GM18499 (cell line): ENCODE measurements around the gene OOSP3.
"Not testable (repeated sequence)": the region's sequence is repeated elsewhere in the genome, so short reads cannot be mapped to it uniquely, and the experiment has no call there.

Source experiments
- ATAC-seq: cut with Tn5 transposase; IDR thresholded peaks from one replicate; pipeline ENCODE4 v1.9.1; 2021; ENCODE audit warnings: moderate number of reproducible peaks; ENCODE audit not compliant: insufficient read depth, unreplicated experiment

The OOSP3 gene

GRCh38 chr11:59878575-59878974 is at the start of gene OOSP3:
OOSP3 (plus strand) TSS chr11:59878782; CDS start chr11:59878809, 27 bp downstream.
- no peak for ATAC-seq

GRCh38 chr11:59829358-59829757 is 49.2 kb upstream of the OOSP3 start:
- no peak for ATAC-seq

DNA sequence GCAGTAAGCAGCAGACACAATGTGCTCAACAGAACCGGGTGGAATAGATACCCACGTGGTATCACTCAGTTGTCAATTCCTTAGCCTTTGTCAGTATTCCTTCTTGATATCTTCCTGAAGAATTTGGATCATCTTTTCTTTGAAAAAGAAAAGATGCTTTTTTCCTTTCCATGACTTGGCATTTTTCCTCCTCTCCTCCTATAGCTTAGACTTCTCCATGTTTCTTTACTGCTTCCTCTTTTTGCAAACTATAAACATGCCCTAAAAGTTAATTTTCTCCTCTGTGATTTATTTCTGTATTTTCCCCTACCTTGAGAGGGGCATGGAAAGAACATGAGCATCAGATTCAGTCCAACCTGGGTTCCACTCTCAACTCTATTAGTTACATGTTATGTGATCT is 45.0 kb upstream of the OOSP3 start:
- no peak for ATAC-seq

- no peak for ATAC-seq
Observed at GRCh38 chr11:59839615-59840014, 39.0 kb upstream of the OOSP3 start.

GRCh38 chr11:59841514-59841913 is 37.1 kb upstream of the OOSP3 start:
- ATAC-seq: no peak

GRCh38 chr11:59842316-59842715 is 36.3 kb upstream of the OOSP3 start:
- ATAC-seq: no peak

DNA sequence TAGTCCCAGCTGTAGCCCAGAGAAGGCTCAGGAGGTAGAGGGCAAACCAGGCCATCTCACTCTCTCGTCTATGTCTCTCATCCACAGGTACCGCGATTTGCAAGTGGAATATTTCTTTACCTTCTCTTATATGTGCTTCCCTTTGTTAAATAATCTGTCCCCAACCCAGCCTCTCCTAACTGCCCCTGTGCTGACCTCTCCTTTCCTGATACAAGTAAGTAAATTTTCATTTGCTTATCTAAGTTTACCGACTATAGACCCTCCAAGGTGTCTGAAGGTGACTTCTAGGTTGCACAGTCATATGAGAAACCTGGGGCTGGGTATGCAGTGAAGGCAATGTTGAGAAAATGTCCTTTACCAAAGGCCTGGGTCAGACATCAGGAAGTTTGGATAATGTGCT is 33.2 kb upstream of the OOSP3 start, which contains the start of gene CBLIF:
Gene CBLIF (minus strand): TSS at position 101 of the 400 bp plus-strand sequence. CDS start 46 bp downstream, at position 55.
- ATAC-seq: no peak

DNA sequence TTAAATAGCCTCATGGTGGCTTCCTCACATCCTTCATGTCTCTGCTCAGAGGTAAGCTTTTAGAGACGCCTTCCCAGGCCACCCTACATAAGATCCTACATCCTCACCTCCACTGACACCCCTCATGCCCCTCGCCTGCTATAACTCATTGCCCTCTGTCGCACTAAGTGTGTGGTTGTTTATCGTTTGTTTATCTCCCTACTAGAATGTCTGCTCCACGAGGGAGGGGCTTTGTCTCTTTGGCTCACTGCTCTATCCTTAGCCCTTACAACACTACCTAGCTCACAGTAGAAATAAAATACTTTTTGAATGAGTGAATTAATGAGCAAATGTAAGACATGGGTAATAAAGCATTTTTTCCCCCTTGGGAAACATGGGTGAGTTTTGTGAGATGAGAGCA is 32.0 kb upstream of the OOSP3 start:
- no peak for ATAC-seq

- ATAC-seq: no peak
Observed at GRCh38 chr11:59847626-59848025, 31.0 kb upstream of the OOSP3 start.

DNA sequence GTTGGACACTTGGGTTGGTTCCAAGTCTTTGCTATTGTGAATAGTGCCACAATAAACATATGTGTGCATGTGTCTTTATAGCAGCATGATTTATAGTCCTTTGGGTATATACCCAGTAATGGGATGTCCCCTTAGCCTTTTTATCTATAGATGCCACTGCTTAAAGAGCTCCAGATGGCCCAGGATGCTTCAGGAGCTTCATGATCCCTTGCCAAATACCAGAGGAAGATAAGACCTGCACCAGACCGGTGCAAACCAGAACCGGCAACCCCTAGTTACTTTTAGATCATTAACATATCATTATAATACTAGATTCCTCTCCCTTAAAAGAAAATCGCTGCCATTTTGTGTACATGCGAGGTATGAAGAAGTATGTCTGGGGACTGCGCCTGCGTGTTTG is 30.1 kb upstream of the OOSP3 start:
- ATAC-seq: not testable (repeated sequence)

GRCh38 chr11:59849129-59849528 is 29.5 kb upstream of the OOSP3 start:
- ATAC-seq: no peak

GRCh38 chr11:59849551-59849950 is 29.0 kb upstream of the OOSP3 start:
- ATAC-seq: not testable (repeated sequence)

DNA sequence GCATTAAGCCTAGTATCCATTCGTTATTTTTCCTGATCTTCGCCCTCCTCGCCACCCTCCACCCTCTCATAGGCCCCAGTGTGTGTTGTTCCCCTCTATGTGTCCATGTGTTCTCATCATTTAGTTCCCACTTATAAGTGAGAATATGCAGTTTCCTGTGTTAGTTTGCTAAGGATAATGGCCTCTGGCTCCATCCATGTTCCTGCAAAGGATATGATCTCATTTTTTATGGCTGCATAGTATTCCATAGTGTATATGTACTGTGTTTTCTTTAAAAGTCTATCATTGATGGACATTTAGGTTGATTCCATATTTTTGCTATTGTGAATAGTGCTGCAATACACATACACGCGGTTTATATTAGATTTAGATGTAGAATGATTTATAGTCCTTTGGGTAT is 27.2 kb upstream of the OOSP3 start:
- ATAC-seq: not testable (repeated sequence)

DNA sequence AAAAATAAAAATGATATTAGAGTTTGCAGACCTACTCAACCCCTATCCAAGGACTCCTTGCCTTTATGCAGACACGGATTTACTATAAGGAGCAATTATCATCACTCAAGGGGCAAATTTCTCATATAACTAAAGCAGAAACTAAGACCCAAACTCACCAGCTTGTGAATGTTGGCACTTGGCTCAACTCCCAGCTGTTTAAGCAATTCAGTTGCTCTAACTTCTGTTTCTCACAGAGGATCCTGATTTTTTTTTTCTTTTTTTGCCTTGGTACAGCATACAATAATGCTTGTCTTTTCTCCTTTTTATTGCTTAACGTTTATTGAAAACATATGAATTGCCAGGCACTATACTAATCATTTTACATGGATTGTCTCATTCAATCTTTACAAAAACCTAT is 23.7 kb upstream of the OOSP3 start:
- ATAC-seq: no peak

GRCh38 chr11:59857439-59858434 is 20.8 kb upstream of the OOSP3 start:
- no peak for ATAC-seq

- ATAC-seq: no peak
Observed at GRCh38 chr11:59859673-59860072, 18.9 kb upstream of the OOSP3 start.

- no peak for ATAC-seq
Observed at GRCh38 chr11:59862252-59862651, 16.3 kb upstream of the OOSP3 start.

DNA sequence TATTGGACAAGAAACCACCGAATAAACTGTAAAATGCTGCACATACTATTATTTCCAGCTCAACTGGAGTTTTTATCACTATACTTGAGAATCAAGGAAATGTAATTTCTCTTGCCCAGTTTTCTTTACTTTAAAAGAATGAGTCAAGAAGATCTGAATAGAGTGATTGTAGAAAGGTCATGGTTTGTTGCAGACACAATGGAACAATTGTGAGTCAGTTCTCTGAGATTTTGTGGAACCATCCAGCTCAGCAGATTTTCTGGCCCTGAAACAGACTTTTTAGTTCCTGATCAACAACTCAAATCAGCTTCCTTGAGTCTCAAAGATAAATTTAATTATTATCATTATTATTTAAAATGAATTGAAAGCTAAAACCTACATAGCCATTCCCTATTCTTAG is 13.6 kb upstream of the OOSP3 start:
- no peak for ATAC-seq

DNA sequence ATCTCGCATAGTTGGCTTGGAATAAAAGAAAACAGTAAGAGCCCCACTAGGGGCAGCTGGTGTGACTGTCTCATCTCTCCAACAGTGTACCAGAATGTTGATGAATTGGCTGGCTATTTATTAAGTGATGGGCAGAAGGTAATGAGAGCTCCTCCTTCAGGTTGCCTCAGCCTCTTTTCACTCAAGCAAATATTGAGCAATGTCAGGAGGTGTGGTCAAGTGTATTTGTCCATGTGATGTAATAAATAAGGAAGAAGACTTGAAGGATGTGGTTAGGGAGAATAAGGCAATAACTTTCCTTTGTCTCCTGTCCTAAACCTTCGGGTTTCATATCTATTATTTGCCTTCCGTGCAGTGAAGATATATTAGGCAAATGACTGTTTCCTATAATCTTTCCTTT is 12.2 kb upstream of the OOSP3 start, which contains the start of gene TCN1:
Gene TCN1 (minus strand): TSS at position 91 of the 400 bp plus-strand sequence. CDS start 17 bp downstream, at position 74.
- ATAC-seq: no peak

- ATAC-seq: no peak
Observed at GRCh38 chr11:59866836-59867235, 11.7 kb upstream of the OOSP3 start.

- no peak for ATAC-seq
Observed at GRCh38 chr11:59867946-59868345, 10.6 kb upstream of the OOSP3 start.

DNA sequence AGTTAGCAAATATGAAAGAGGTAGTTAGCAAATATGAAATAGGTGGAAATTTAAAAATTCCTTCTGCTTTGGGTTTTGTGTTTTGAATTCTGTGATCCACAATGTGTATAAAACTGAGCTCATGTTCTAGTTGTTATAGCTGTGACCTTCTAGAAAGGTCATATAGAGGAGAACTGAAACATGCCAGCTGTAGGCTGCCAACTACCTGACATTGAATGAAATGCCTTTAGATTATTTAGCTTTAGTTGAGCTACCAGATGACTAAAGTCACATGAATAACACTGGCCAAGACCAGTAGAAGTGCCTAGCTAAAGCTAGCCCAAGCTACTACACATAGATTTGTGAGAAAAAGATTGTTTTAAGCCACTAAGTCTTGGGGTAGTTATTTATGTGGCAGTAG is 6.5 kb upstream of the OOSP3 start:
- ATAC-seq: no peak
